ENCODE measurements around the gene PPP1R3G. TPM values are rescaled to one million over a fixed set of nuclear protein-coding genes. Genes with fewer than 3 reads are reported as not detected.

PPP1R3G gene
- total and polyA plus RNA-seq, 8 donors = 0.17 to 1.4 (median 1.0) TPM

GRCh38 chr6:5127106-5127687 is 42.1 kb downstream of the PPP1R3G start:
- Histone ChIP-seq H3K36me3 (no peaks in the 10 kb centered on the region), H3K27ac (no peak overlapping the region), H3K4me3 (no peak overlapping the region), H3K27me3 (no peaks in the 10 kb centered on the region), H3K9me3 (no peaks in the 10 kb centered on the region), H3K4me1 (no peaks in the 10 kb centered on the region)
- intact Hi-C loops (cut with DNase I) = no loop called here
- TF ChIP-seq CTCF (IDR thresholded peaks at IDR 0.05) = no peak
- ATAC-seq (no peak), DNase-seq (no peak)

- no peak for ATAC-seq
- DNase-seq = no peak
- Histone ChIP-seq H3K4me1 (peaks cover 0 to 11% of the 10 kb centered on the region in 2 donors), H3K36me3 (no peaks in the 10 kb centered on the region), H3K27me3 (no peaks in the 10 kb centered on the region), H3K9me3 (no peaks in the 10 kb centered on the region), H3K27ac (no peak overlapping the region), H3K4me3 (no peak overlapping the region)
- no peak for TF ChIP-seq CTCF (IDR thresholded peaks at IDR 0.05)
- intact Hi-C loops (cut with DNase I) = no loop called here
Observed at GRCh38 chr6:5128351-5128750, 43.2 kb downstream of the PPP1R3G start.

- no peak overlapping the region for H3K4me3 ChIP-seq
- H3K27me3 ChIP-seq = no peaks in the 10 kb centered on the region
- H3K27ac ChIP-seq = no peak overlapping the region
- H3K4me1 ChIP-seq = peaks cover 0 to 11% of the 10 kb centered on the region in 2 donors
- H3K9me3 ChIP-seq = no peaks in the 10 kb centered on the region
- intact Hi-C loops (cut with DNase I) = no loop called here
- TF ChIP-seq CTCF (IDR thresholded peaks at IDR 0.05) = no peak
- ATAC-seq = no peak
- no peak for DNase-seq
- H3K36me3 ChIP-seq = no peaks in the 10 kb centered on the region
Observed at GRCh38 chr6:5130135-5130866, 45.2 kb downstream of the PPP1R3G start.

GRCh38 chr6:5132731-5133130 is 47.6 kb downstream of the PPP1R3G start:
- peak; percentile 90 for ATAC-seq
- no peaks in the 10 kb centered on the region for H3K36me3 ChIP-seq
- no peaks in the 10 kb centered on the region for H3K27me3 ChIP-seq
- H3K4me1 ChIP-seq = peaks cover 0 to 11% of the 10 kb centered on the region in 2 donors
- intact Hi-C loops (cut with DNase I) = no loop called here
- peak in 3 of 4 donors; percentile 64 to 90 (median 80) for DNase-seq
- H3K27ac ChIP-seq = peak overlapping the region; percentile 16 to 50
- H3K9me3 ChIP-seq = no peaks in the 10 kb centered on the region
- TF ChIP-seq CTCF (IDR thresholded peaks at IDR 0.05) = no peak
- no peak overlapping the region for H3K4me3 ChIP-seq

GRCh38 chr6:5133943-5134342 is 48.8 kb downstream of the PPP1R3G start:
- ATAC-seq = no peak
- TF ChIP-seq CTCF (IDR thresholded peaks at IDR 0.05) = no peak
- Histone ChIP-seq H3K36me3 (no peaks in the 10 kb centered on the region), H3K27me3 (no peaks in the 10 kb centered on the region), H3K4me1 (peaks cover 0 to 11% of the 10 kb centered on the region in 2 donors), H3K27ac (no peak overlapping the region), H3K9me3 (no peaks in the 10 kb centered on the region), H3K4me3 (no peak overlapping the region)
- intact Hi-C loops (cut with DNase I) = no loop called here
- DNase-seq = no peak

Data from left lung (tissue), 10 donors.